ENCODE results near the gene PCNX1. TPM values are rescaled to one million over a fixed set of nuclear protein-coding genes. Genes with fewer than 3 reads are reported as not detected.

PCNX1 gene
- total RNA-seq, 1 donor = 51.0 TPM

DNA sequence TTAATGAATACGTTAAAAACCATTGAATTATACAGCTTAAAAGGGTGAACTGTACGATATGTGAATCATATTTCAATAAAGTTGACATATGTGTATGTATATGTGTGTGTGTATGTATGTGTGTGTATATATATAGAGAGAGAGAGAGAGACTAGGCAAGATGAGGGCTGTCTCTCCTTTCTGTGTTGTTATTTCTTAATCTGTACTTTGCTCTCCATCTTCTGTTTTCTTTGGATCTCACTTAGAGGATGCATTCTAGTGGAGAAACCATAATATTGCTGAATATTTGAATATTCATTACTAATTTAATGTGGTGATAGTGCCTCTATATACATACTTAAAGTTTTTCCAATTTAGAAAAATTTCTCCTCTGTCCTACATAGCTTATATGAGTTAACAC, 50.5 kb downstream of the PCNX1 start:
- peaks cover 38% of the 10 kb centered on the region for H3K79me2 ChIP-seq (ENCODE audit: insufficient read depth, low read length)
- H3K4me1 ChIP-seq (ENCODE audit: insufficient read depth, low read length) = peaks cover 6% of the 10 kb centered on the region
- peaks cover 12% of the 10 kb centered on the region for H4K20me1 ChIP-seq (ENCODE audit: insufficient read depth, low read length)
- no peak for DNase-seq (ENCODE audit: insufficient read length, low spot score, missing footprints)
- H3K9me3 ChIP-seq (ENCODE audit: low read depth, low read length) = no peaks in the 10 kb centered on the region
- no peak overlapping the region for H3K4me2 ChIP-seq (ENCODE audit: insufficient read depth, low read length)
- H2AFZ ChIP-seq (ENCODE audit: low read length) = no peak overlapping the region
- H3K36me3 ChIP-seq (ENCODE audit: insufficient read depth, low read length) = no peaks in the 10 kb centered on the region
- H3K27me3 ChIP-seq (ENCODE audit: insufficient read depth, low read length) = no peaks in the 10 kb centered on the region
- TF ChIP-seq, protein P1, sequence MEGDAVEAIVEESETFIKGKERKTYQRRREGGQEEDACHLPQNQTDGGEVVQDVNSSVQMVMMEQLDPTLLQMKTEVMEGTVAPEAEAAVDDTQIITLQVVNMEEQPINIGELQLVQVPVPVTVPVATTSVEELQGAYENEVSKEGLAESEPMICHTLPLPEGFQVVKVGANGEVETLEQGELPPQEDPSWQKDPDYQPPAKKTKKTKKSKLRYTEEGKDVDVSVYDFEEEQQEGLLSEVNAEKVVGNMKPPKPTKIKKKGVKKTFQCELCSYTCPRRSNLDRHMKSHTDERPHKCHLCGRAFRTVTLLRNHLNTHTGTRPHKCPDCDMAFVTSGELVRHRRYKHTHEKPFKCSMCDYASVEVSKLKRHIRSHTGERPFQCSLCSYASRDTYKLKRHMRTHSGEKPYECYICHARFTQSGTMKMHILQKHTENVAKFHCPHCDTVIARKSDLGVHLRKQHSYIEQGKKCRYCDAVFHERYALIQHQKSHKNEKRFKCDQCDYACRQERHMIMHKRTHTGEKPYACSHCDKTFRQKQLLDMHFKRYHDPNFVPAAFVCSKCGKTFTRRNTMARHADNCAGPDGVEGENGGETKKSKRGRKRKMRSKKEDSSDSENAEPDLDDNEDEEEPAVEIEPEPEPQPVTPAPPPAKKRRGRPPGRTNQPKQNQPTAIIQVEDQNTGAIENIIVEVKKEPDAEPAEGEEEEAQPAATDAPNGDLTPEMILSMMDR (IDR thresholded peaks at IDR 0.05; ENCODE audit: extremely low read depth, low read depth, low read length) = no peak
- H3K4me3 ChIP-seq (ENCODE audit: insufficient read depth, low read length) = no peak overlapping the region
- H3K27ac ChIP-seq (ENCODE audit: low read depth, low read length) = no peak overlapping the region

DNA sequence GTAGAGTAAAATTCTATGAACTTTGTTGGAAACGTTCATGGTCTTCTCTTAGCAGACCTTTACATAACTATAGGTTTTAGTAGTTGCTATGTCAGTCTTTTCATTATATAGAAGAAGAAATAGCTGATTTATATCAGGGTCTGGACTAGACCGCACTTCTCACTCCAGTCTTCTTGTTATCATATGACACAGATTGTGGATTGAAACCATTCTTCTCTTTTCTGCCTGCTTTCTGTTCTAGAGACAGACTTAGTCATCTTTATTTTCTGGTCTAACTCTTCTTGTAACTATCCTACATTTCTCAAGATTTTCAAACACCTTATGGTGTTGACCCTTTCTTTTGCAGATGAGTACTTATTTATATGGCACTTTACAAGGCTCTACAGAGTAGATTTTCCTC, 55.7 kb downstream of the PCNX1 start:
- H3K4me1 ChIP-seq (ENCODE audit: insufficient read depth, low read length) = no peaks in the 10 kb centered on the region
- peaks cover 41% of the 10 kb centered on the region for H3K79me2 ChIP-seq (ENCODE audit: insufficient read depth, low read length)
- H3K27me3 ChIP-seq (ENCODE audit: insufficient read depth, low read length) = no peaks in the 10 kb centered on the region
- H4K20me1 ChIP-seq (ENCODE audit: insufficient read depth, low read length) = peaks cover 2% of the 10 kb centered on the region
- H3K27ac ChIP-seq (ENCODE audit: low read depth, low read length) = no peak overlapping the region
- no peak overlapping the region for H2AFZ ChIP-seq (ENCODE audit: low read length)
- no peaks in the 10 kb centered on the region for H3K9me3 ChIP-seq (ENCODE audit: low read depth, low read length)
- H3K36me3 ChIP-seq (ENCODE audit: insufficient read depth, low read length) = peaks cover 8% of the 10 kb centered on the region
- no peak for DNase-seq (ENCODE audit: insufficient read length, low spot score, missing footprints)
- H3K4me2 ChIP-seq (ENCODE audit: insufficient read depth, low read length) = no peak overlapping the region
- no peak overlapping the region for H3K4me3 ChIP-seq (ENCODE audit: insufficient read depth, low read length)
- TF ChIP-seq, protein P1 (IDR thresholded peaks at IDR 0.05; ENCODE audit: extremely low read depth, low read depth, low read length) = no peak

DNA sequence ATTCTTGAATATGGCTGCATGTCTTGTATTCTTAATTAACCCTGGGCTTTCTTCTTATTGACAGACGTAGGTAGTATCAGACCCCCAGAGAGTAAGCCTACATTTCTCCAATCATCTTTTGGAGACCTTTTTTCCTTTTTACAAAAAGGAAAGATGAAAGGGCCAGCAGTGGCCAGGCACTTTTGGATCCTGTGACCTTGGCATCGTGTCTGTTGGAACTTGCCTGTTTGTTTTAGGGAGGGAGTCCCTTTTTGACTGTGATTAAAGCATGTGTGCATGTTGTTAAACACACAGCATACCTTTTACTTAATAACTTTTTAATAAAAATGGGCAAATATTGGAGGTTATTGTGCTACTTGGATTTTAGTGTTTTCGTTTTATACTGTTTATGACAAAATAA, 57.2 kb downstream of the PCNX1 start:
- Histone ChIP-seq H3K4me3 (ENCODE audit: insufficient read depth, low read length) (no peak overlapping the region), H3K4me1 (ENCODE audit: insufficient read depth, low read length) (no peaks in the 10 kb centered on the region), H3K79me2 (ENCODE audit: insufficient read depth, low read length) (peaks cover 36% of the 10 kb centered on the region), H3K27me3 (ENCODE audit: insufficient read depth, low read length) (no peaks in the 10 kb centered on the region), H2AFZ (ENCODE audit: low read length) (no peak overlapping the region), H3K4me2 (ENCODE audit: insufficient read depth, low read length) (no peak overlapping the region), H3K36me3 (ENCODE audit: insufficient read depth, low read length) (peaks cover 8% of the 10 kb centered on the region), H3K27ac (ENCODE audit: low read depth, low read length) (no peak overlapping the region), H3K9me3 (ENCODE audit: low read depth, low read length) (no peaks in the 10 kb centered on the region), H4K20me1 (ENCODE audit: insufficient read depth, low read length) (peaks cover 2% of the 10 kb centered on the region)
- TF ChIP-seq, protein P1 (IDR thresholded peaks at IDR 0.05; ENCODE audit: extremely low read depth, low read depth, low read length) = no peak
- DNase-seq (ENCODE audit: insufficient read length, low spot score, missing footprints) = no peak

DNA sequence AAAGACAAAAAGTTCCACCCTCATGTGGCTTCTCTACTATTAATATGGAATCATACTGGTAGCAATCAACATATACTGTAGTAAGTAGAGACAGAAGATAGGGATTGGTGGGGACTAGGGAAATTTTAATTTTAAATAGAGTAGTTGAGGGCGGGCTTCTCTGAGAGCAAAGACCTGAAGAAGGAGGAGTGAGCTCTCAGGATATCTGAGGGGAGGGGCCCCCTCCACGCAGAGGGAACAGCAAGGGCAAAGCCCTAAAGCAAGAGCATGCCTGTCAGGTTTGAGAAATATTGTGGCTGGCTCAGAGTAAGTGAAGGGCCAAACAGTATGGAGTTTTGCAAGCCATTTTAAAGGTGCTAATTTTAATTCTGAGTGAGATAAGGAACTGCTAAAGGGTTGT, 64.3 kb downstream of the PCNX1 start:
- TF ChIP-seq, protein P1 (IDR thresholded peaks at IDR 0.05; ENCODE audit: extremely low read depth, low read depth, low read length) = no peak
- no peak overlapping the region for H2AFZ ChIP-seq (ENCODE audit: low read length)
- no peak overlapping the region for H3K4me3 ChIP-seq (ENCODE audit: insufficient read depth, low read length)
- H3K27me3 ChIP-seq (ENCODE audit: insufficient read depth, low read length) = no peaks in the 10 kb centered on the region
- DNase-seq (ENCODE audit: insufficient read length, low spot score, missing footprints) = no peak
- H3K9me3 ChIP-seq (ENCODE audit: low read depth, low read length) = no peaks in the 10 kb centered on the region
- peaks cover 9% of the 10 kb centered on the region for H3K79me2 ChIP-seq (ENCODE audit: insufficient read depth, low read length)
- H4K20me1 ChIP-seq (ENCODE audit: insufficient read depth, low read length) = peaks cover 7% of the 10 kb centered on the region
- H3K36me3 ChIP-seq (ENCODE audit: insufficient read depth, low read length) = peaks cover 5% of the 10 kb centered on the region
- H3K27ac ChIP-seq (ENCODE audit: low read depth, low read length) = no peak overlapping the region
- no peaks in the 10 kb centered on the region for H3K4me1 ChIP-seq (ENCODE audit: insufficient read depth, low read length)
- no peak overlapping the region for H3K4me2 ChIP-seq (ENCODE audit: insufficient read depth, low read length)
